K562 (cell line): ENCODE measurements around the gene IRAK2. TPM values are rescaled to one million over a fixed set of nuclear protein-coding genes. Genes with fewer than 3 reads are reported as not detected.

Source experiments
- ATAC-seq: fragments of 200-7000 bp; cut with Tn5 transposase; 3 replicates; pipeline ENCODE4 v1.9.1; 2020; ENCODE audit warnings: moderate library complexity
- BruUV-seq: library from RNA; stranded (reverse); fragments of 400-500 nt; replicated peaks from 2 replicates; lab custom pipeline; 2021; lab: Mats Ljungman, UMichigan
- CTCF ChIA-PET: fragments of 300-600 bp; formaldehyde crosslinking; extraction: SDS; loops from one replicate; lab custom pipeline; 2021; ENCODE audit warnings: low intra/inter-chr PET ratio; lab: Yijun Ruan, JAX
- POLR2A ChIA-PET: fragments of 300-600, 350-650 bp; sonication (Branson Sonifier 250); formaldehyde crosslinking; extraction: SDS; loops from one replicate; lab custom pipeline; 2021; ENCODE audit warnings: antibody characterized with exemption, inconsistent platforms; lab: Yijun Ruan, JAX
- DNase-seq, 4 experiments: peaks; one replicate each; pipeline versions ENCODE4 v3.0.0 to v3.0.0-alpha.2; 2011 to 2018; ENCODE audit warnings: low spot score in 3 of 4, mixed read lengths in 3 of 4; ENCODE audit errors: extremely low read depth in 1 of 4
- FAIRE-seq: peaks from 2 replicates; lab custom pipeline; 2011; peaks lifted over from hg19 to GRCh38; lab: Jason Lieb, UNC
- H2AFZ ChIP-seq: 2 replicates; pipeline ENCODE4 v1.6.0; 2011; ENCODE audit warnings: low read depth, low read length, control low read depth, inconsistent platforms
- H3K27ac ChIP-seq: fragments of 200-600 bp; 3 replicates; pipeline ENCODE4 v1.8.0; 2011; ENCODE audit warnings: low read depth, mild to moderate bottlenecking, control low read depth, inconsistent platforms, low read length, moderate library complexity, mixed read lengths; ENCODE audit errors: extremely low read depth
- H3K27me3 ChIP-seq, 2 experiments: fragments of 300-600 bp in 1 of 2; 2 replicates in 1 of 2; 3 replicates in 1 of 2; pipeline versions ENCODE4 v1.6.0 to v1.8.0; 2011; ENCODE audit warnings: inconsistent platforms in 2 of 2, low read length in 2 of 2, mild to moderate bottlenecking in 1 of 2, mixed read lengths in 1 of 2, moderate library complexity in 1 of 2; ENCODE audit not compliant: control insufficient read depth in 2 of 2, insufficient read depth in 2 of 2
- H3K36me3 ChIP-seq: fragments of 300-600 bp; 3 replicates; pipeline ENCODE4 v1.8.0; 2011; ENCODE audit warnings: mild to moderate bottlenecking, low read length, inconsistent platforms; ENCODE audit not compliant: control insufficient read depth, insufficient read depth
- H3K4me1 ChIP-seq, 2 experiments: fragments of 200-600 bp in 1 of 2; replicated peaks in 1 of 2; 2 replicates in 1 of 2; 3 replicates in 1 of 2; pipeline versions ENCODE4 v1.5.1 to v1.8.0; 2011; ENCODE audit warnings: inconsistent platforms in 2 of 2, low read length in 2 of 2, mild to moderate bottlenecking in 1 of 2, mixed read lengths in 1 of 2, moderate library complexity in 1 of 2; ENCODE audit not compliant: control insufficient read depth in 2 of 2, insufficient read depth in 2 of 2
- H3K4me2 ChIP-seq: 2 replicates; pipeline ENCODE4 v1.6.1; 2011; ENCODE audit warnings: low read length, control low read depth, inconsistent platforms, mixed read lengths; ENCODE audit not compliant: insufficient read depth
- H3K4me3 ChIP-seq: fragments of 200-600 bp; sonication (generic), shearing (Covaris generic); 2 replicates; pipeline ENCODE4 v1.5.1; 2016; ENCODE audit warnings: control low read depth, inconsistent platforms
- H3K79me2 ChIP-seq: fragments of 200-600 bp; 3 replicates; pipeline ENCODE4 v1.8.0; 2011; ENCODE audit warnings: low read length, inconsistent platforms; ENCODE audit not compliant: control insufficient read depth, insufficient read depth
- H3K9ac ChIP-seq, 2 experiments: 2 replicates each; pipeline versions ENCODE4 v1.6.0 to v1.6.1; 2011; ENCODE audit warnings: low read depth in 2 of 2, low read length in 2 of 2, control low read depth in 1 of 2, inconsistent platforms in 1 of 2, mild to moderate bottlenecking in 1 of 2, mixed read lengths in 1 of 2; ENCODE audit not compliant: insufficient read depth in 1 of 2
- H3K9me1 ChIP-seq: one replicate; pipeline ENCODE4 v1.6.0; 2011; ENCODE audit warnings: inconsistent platforms, mild to moderate bottlenecking, low read length, moderate library complexity; ENCODE audit not compliant: control insufficient read depth, insufficient read depth
- H3K9me3 ChIP-seq: replicated peaks from 2 replicates; pipeline ENCODE4 v1.5.1; 2011; ENCODE audit warnings: low read depth, low read length, inconsistent platforms; ENCODE audit not compliant: control insufficient read depth, insufficient read depth
- H4K20me1 ChIP-seq: replicated peaks from 2 replicates; pipeline ENCODE4 v1.6.1; 2011; ENCODE audit warnings: low read length, inconsistent platforms, mixed read lengths; ENCODE audit not compliant: control insufficient read depth, insufficient read depth
- ARID1B ChIP-seq: fragments of 450-650 bp; IDR thresholded peaks from 2 replicates; pipeline ENCODE4 v1.6.1; 2016; ENCODE audit warnings: antibody characterized with exemption, mild to moderate bottlenecking, inconsistent platforms
- CXXC5 ChIP-seq: fragments of 250-450 bp; sonication (Bioruptor Pico); IDR thresholded peaks from 2 replicates; pipeline ENCODE4 v1.8.0; 2022; ENCODE audit warnings: inconsistent platforms, mild to moderate bottlenecking, moderate library complexity
- E2F5 ChIP-seq: sonication (generic); formaldehyde crosslinking; IDR thresholded peaks from 2 replicates; pipeline ENCODE4 v1.8.0; 2022; ENCODE audit warnings: mild to moderate bottlenecking, missing genetic modification reagents
- EP300 ChIP-seq: IDR thresholded peaks from 2 replicates; pipeline ENCODE4 v1.6.1; 2012; ENCODE audit warnings: low read length, improper control_type of control experiment
- HDGF ChIP-seq: fragments of 450-650 bp; IDR thresholded peaks from 2 replicates; pipeline ENCODE4 v1.6.1; 2016
- MLLT1 ChIP-seq, 2 experiments: fragments of 450-650 bp; IDR thresholded peaks; 2 replicates each; pipeline ENCODE4 v1.6.1; 2016
- MXI1 ChIP-seq: IDR thresholded peaks from 2 replicates; pipeline ENCODE4 v1.6.1; 2011; ENCODE audit warnings: low read depth, mild to moderate bottlenecking, improper control_type of control experiment, low read length
- NCOA1 ChIP-seq: fragments of 450-650 bp; IDR thresholded peaks from 2 replicates; pipeline ENCODE4 v1.6.1; 2016; ENCODE audit warnings: low read depth
- PREB ChIP-seq: sonication (generic); formaldehyde crosslinking; IDR thresholded peaks from 2 replicates; pipeline ENCODE4 v1.8.1; 2023; ENCODE audit warnings: mild to moderate bottlenecking, missing genetic modification reagents
- TARDBP ChIP-seq: fragments of 450-650 bp; IDR thresholded peaks from 2 replicates; pipeline ENCODE4 v1.6.1; 2016
- ZEB2 ChIP-seq: fragments of 450-650 bp; IDR thresholded peaks from 2 replicates; pipeline ENCODE4 v1.6.1; 2016
- ZNF232 ChIP-seq: sonication (generic); formaldehyde crosslinking; IDR thresholded peaks from 2 replicates; pipeline ENCODE4 v1.8.0; 2022; ENCODE audit warnings: mild to moderate bottlenecking, missing genetic modification reagents
- ZNF41 ChIP-seq: fragments of 250-450 bp; sonication (Bioruptor Pico); conservative IDR thresholded peaks from 2 replicates; pipeline ENCODE4 v1.4.0; 2020; ENCODE audit warnings: mild to moderate bottlenecking
- WGBS: fragments of 100-300 bp; shearing (Covaris generic); methylation state at CpG from one replicate; pipeline ENCODE4 v1.1.6; 2016; ENCODE audit warnings: low coverage, mixed read lengths; ENCODE audit not compliant: insufficient coverage; ENCODE audit errors: missing lambda C conversion rate; 5-methylcytosine and 5-hydroxymethylcytosine counted together
- in situ Hi-C: fragments of 300-500 bp; cut with MboI; formaldehyde crosslinking; loops from 4 replicates; pipeline ENCODE4 v1.15.0; 2018; ENCODE audit warnings: inconsistent platforms, mixed read lengths
- intact Hi-C: fragments of 100-400 bp; cut with micrococcal nuclease; formaldehyde crosslinking; loops from 2 replicates; pipeline ENCODE4 v1.14.2; 2022
- polyA plus RNA-seq, 8 experiments: library from polyadenylated mRNA; depleted of rRNA in 4 of 8; stranded (reverse) in 5 of 8; unstranded in 3 of 8; fragments of >200 nt; fragmentation: Nextera tagmentation in 2 of 8; fragmentation: Illumina TruSeq in 1 of 8; extraction: Ambion mirVana in 2 of 8; extraction: Trizol in 1 of 8; gene quantifications; 2 replicates each; pipeline versions ENCODE4 v1.2.1 to v1.2.3, GENCODE V29; 2011 to 2014; ENCODE audit warnings: inconsistent platforms in 1 of 8, missing spikeins in 1 of 8
- total RNA-seq, 7 experiments: library from RNA; depleted of rRNA in 6 of 7; stranded (reverse); fragments of >200 nt in 6 of 7; fragmentation: Illumina TruSeq in 2 of 7; extraction: Trizol in 2 of 7; gene quantifications; 2 replicates each; pipeline versions ENCODE4 v1.2.1 to v1.2.3, GENCODE V29; 2011 to 2021; ENCODE audit warnings: low replicate concordance in 1 of 7

Gene IRAK2
- total and polyA plus RNA-seq, 9 of the 15 experiments (the other 6 are each of a cell fraction or from before 2014, with no cell fraction given) = 0.42 to 4.4 (median 2.7) TPM

- Histone ChIP-seq H3K4me3 (no peak overlapping the region), H3K4me1 (peaks cover 38 to 45% of the 10 kb centered on the region in 2 experiments), H3K4me2 (peak overlapping the region; percentile 58), H3K36me3 (no peaks in the 10 kb centered on the region), H4K20me1 (no peaks in the 10 kb centered on the region), H3K27me3 (no peaks in the 10 kb centered on the region), H3K79me2 (no peaks in the 10 kb centered on the region), H3K9me3 (no peaks in the 10 kb centered on the region), H3K9me1 (no peaks in the 10 kb centered on the region), H2AFZ (peak overlapping the region; percentile 78), H3K27ac (peak overlapping the region; percentile 49; the same call in 2 of the 3 replicates), H3K9ac (peak overlapping the region; percentile 29 to 43; a peak in 2 of 4 replicates)
- ChIA-PET POLR2A (interaction anchor here (0.6 to 1.4 kb wide), 4 partner anchors 46 to 176 kb away, joined by 3 to 4 read pairs (median 3); partner anchors contain the start of gene TATDN2), CTCF (no interaction called here)
- ATAC-seq (peak; percentile 79), FAIRE-seq (peak; percentile 42), DNase-seq (peak; percentile 60 to 70 (median 68))
- in situ Hi-C loops (no loop called here), intact Hi-C loops (no loop called here)
- no TSS peak for BruUV-seq
- 33% methylated on average over 12 of the region's 12 CpGs for WGBS
- 0 out of 2 replicates have a peak, but pooled peaks have one; percentile 9 for TF ChIP-seq TARDBP
- no peak for TF ChIP-seq MXI1
- TF ChIP-seq ZNF232 (CRISPR knock-in tag) = no peak
- TF ChIP-seq EP300 = peak; percentile 24
- peak; percentile 41; the same call in 1 of the 2 replicates for TF ChIP-seq E2F5 (CRISPR knock-in tag)
- TF ChIP-seq PREB (CRISPR knock-in tag) = 0 out of 2 replicates have a peak, but pooled peaks have one; percentile 56
- no peak for TF ChIP-seq ZNF41 (CRISPR knock-in tag)
- TF ChIP-seq NCOA1 = 0 out of 2 replicates have a peak, but pooled peaks have one; percentile 12
- TF ChIP-seq HDGF = 0 out of 2 replicates have a peak, but pooled peaks have one; percentile 70
- TF ChIP-seq ZEB2 = 0 out of 2 replicates have a peak, but pooled peaks have one; percentile 29
- peak; percentile 43 for TF ChIP-seq ARID1B
- TF ChIP-seq CXXC5 (CRISPR knock-in tag) = 0 out of 2 replicates have a peak, but pooled peaks have one; percentile 23
- 0 out of 4 replicates have a peak, but pooled peaks of 1 of the 2 experiments have one; percentile 15 for TF ChIP-seq MLLT1 (IDR thresholded peaks at IDR 0.05)
Measured at GRCh38 chr3:10198761-10199649, 34.3 kb downstream of the IRAK2 start.
